ENCODE results near the gene PALM3.
"Not testable (repeated sequence)": the region's sequence is repeated elsewhere in the genome, so short reads cannot be mapped to it uniquely, and the experiment has no call there.

DNA sequence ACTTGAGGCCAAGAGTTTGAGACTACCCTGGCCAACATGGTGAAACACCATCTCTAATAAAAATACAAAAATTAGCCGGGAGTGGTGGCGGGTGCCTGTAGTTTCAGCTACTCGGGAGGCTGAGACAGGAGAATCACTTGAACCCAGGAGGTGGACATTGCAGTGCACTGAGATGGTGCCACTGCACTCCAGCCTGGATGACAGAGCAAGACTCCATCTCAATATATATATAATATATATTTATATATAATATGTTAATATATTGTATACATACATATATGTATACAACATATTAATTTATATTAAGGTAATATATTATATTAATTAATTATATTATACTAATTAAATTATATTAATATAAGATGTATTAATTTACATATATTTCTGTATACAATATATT lies 42.1 kb downstream of the PALM3 start:
- not testable (repeated sequence) for TF ChIP-seq FOXK2 (IDR thresholded peaks at IDR 0.05); FOXM1 (IDR thresholded peaks at IDR 0.05; ENCODE audit: borderline replicate concordance)
